ENCODE results near the gene PI4K2B. TPM values are rescaled to one million over a fixed set of nuclear protein-coding genes. Genes with fewer than 3 reads are reported as not detected.

Gene PI4K2B
- total RNA-seq, 1 experiment from 2014 or later, result 19.3 TPM

GRCh38 chr4:25299476-25300203 lies 65.8 kb downstream of the PI4K2B start:
- no TSS peak for BruUV-seq (replicated peaks)

More at GRCh38 chr4:25299476-25300203, 65.8 kb downstream of the PI4K2B start:
- intact Hi-C loops (cut with micrococcal nuclease), result no loop called here
- RAD21 ChIA-PET (ENCODE audit: low non-redundant PET in 1 of 2, low total read pairs in 2 of 2, uncharacterized antibody in 2 of 2, unreplicated experiment in 2 of 2), result no interaction called here
- TF ChIP-seq CTCF (IDR thresholded peaks at IDR 0.05 in 2 of 3, conservative IDR thresholded peaks at IDR 0.05 in 1 of 3; ENCODE audit: borderline replicate concordance in 1 of 3, insufficient read depth in 1 of 3, low read depth in 2 of 3, low read length in 2 of 3) (peak in 1 of 3 experiments; percentile 22; a peak in 1 of 6 replicates), CEBPB (IDR thresholded peaks at IDR 0.05; ENCODE audit: low read depth) (peak; percentile 60; the same call in 1 of the 2 replicates), MAX (IDR thresholded peaks at IDR 0.05) (0 out of 2 replicates have a peak, but pooled peaks have one; percentile 30), SIN3A (IDR thresholded peaks at IDR 0.05; ENCODE audit: low read depth) (peak; percentile 17; the same call in 1 of the 2 replicates), JUND (IDR thresholded peaks at IDR 0.05) (peak; percentile 27; the same call in 1 of the 2 replicates), TCF7L2 (IDR thresholded peaks at IDR 0.05; ENCODE audit: borderline replicate concordance, extremely low read depth, insufficient read depth, insufficient read length) (no peak), ZNF274 (IDR thresholded peaks at IDR 0.05; ENCODE audit: low read depth, low read length) (no peak), REST (IDR thresholded peaks at IDR 0.05; ENCODE audit: low read depth) (no peak), SP1 (IDR thresholded peaks at IDR 0.05; ENCODE audit: low read depth) (peak; percentile 37), RAD21 (IDR thresholded peaks at IDR 0.05; ENCODE audit: low read depth) (peak; percentile 38)
- H3K9me2 ChIP-seq (ENCODE audit: insufficient read depth), result no peaks in the 10 kb centered on the region
- no peaks in the 10 kb centered on the region for H3K79me2 ChIP-seq (ENCODE audit: insufficient read depth, low read length)
- DNase-seq (ENCODE audit: low read depth, low spot score) (no peak), ATAC-seq (peak; percentile 87)
- no peaks in the 10 kb centered on the region for H3K9me3 ChIP-seq (ENCODE audit: control insufficient read depth in 1 of 2, insufficient read depth in 1 of 2, low read depth in 1 of 2, low read length in 2 of 2)
- peak overlapping the region; percentile 8 for H2AFZ ChIP-seq (ENCODE audit: low read depth, low read length, poor library complexity, severe bottlenecking)
- H3K4me1 ChIP-seq (ENCODE audit: control insufficient read depth in 1 of 2, insufficient read depth in 2 of 2, low read length in 2 of 2), result peaks cover 9 to 12% of the 10 kb centered on the region in 2 experiments; a peak in 3 of 4 replicates
- H3K36me3 ChIP-seq (ENCODE audit: control insufficient read depth in 1 of 2, insufficient read depth in 2 of 2, low read length in 2 of 2), result no peaks in the 10 kb centered on the region
- peak overlapping the region; percentile 33 for H3K4me2 ChIP-seq (ENCODE audit: low read length)
- no peak overlapping the region for H3K27ac ChIP-seq (ENCODE audit: low read depth, low read length)
- no peak overlapping the region for H3K4me3 ChIP-seq (replicated peaks in 1 of 2; ENCODE audit: low read depth in 1 of 2, low read length in 2 of 2)
- H4K20me1 ChIP-seq (ENCODE audit: insufficient read depth), result no peaks in the 10 kb centered on the region
- no peaks in the 10 kb centered on the region for H3K27me3 ChIP-seq (ENCODE audit: insufficient read depth, low read length)
- no peak overlapping the region for H3K9ac ChIP-seq (ENCODE audit: low read length)
- POLR2A ChIA-PET, result no interaction called here
- CTCF ChIA-PET, result interaction anchor here (3.9 kb wide), 1 partner anchor 13 kb away, joined by 30 read pairs; the partner anchor contains the start of gene ZCCHC4
